Stimulated activated CD8-positive, alpha-beta memory T cell treated with anti-CD3 and anti-CD28 coated beads, Interleukin-4, amount 100 ng/mL, for 24 hours (primary cell): ENCODE data around the gene MARCHF9.
A peak's percentile ranks its signal among the peaks of the same experiment; 100 is the strongest.
"Not testable (repeated sequence)": the region's sequence is repeated elsewhere in the genome, so short reads cannot be mapped to it uniquely, and the experiment has no call there.

Experiments
- DNase-seq: peaks from one replicate; pipeline ENCODE4 v3.0.0-alpha.2; 2020; ENCODE audit warnings: low read depth

MARCHF9 gene

DNA sequence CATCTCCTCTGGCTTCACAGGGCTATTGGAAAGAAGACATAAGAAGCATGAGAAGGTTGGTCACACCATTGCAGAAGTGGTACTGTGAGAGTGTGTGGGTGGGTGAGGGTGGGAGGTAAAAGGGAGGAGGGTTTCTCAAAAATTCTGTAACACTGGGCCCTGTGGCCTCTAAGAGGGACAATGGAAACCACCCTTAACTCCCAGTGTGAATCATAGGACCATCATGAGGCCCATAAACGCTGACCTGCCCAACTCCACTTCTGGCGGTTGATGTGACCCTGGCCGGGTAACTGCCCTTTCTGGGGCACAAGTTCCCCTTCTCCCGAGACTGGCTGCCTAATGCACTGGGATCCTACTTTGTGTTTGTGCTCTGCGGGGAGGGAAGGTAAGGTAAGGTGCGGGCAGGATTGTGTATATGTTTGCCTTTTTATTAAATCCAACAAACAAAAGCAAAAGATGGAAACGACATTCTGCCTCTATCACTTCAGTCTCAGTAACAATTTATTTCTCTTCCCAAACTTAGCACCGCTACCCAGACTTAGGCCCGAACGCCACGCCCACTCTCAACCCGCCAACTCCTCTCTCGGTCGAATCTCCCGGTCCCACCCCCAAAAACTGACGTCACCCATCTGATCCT lies 16.5 kb downstream of the MARCHF9 start:
- DNase-seq = peak; percentile 85

DNA sequence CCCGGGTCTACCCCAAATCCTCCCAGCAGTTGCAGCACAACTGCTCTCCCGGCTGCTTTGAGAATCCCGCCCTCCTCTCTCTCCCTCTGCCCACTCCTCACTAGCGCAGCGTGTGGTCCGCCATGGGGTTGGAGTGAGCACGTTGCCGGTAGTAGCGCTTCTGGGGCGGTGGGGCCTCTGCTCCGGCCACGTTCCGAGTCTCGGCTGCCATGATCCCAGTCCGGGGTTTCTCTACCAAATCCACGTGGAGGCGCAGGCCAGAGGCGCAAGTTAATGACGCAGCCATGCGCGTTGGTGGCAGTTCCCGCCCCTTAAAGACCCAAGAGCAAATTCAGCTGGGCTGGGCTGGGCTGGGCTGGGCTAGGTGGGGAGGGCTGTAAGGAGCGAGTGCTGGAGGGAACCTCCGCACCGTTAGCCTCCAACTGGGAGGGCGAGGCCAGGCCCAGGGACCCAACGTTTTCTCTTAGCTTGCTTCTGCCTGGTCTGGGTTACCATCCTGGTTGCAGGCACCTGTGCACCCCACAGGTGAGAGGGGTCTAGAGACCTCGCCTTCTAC lies 17.0 kb downstream of the MARCHF9 start, which contains the start of gene METTL1:
METTL1 (minus strand) TSS at position 233 of the 556 bp plus-strand sequence; CDS start at position 211, 22 bp downstream.
- peak; percentile 90 for DNase-seq

DNA sequence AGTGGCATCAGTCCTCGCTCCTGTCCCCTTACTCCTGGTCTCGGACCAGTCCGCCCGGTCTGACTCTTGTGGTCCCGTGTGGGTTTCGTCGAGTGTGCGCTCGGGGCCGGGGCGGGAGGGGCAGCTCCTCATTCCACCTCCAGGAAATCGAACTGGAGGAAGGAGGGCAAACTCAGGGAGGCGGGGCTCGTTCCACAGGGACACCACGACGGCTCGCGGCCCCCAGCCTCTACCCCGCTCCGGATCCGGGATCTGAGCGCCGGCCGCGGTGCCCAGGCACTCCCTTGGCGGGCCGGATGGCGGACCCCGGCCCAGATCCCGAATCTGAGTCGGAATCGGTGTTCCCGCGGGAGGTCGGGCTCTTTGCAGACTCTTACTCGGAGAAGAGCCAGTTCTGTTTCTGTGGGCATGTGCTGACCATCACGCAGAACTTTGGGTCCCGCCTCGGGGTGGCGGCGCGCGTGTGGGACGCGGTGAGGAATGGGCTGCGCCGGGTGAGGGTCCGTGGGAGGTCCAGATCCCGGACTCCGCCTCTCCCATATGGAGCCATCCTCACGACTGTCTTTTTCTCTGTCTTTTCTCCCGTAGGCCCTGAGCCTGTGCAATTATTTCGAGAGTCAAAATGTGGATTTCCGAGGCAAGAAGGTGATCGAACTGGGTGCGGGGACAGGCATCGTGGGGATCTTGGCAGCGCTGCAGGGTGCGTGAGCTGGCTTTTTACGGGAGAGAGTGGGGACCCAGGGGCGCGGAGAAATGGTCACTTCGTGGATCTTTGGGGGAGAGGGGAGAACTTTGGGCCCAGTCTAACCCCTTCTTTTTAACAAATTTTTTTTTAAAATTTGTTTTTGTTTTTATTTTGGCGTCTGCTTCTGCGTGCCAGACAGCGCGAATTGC lies 17.8 kb downstream of the MARCHF9 start, which contains the start of gene EEF1AKMT3:
EEF1AKMT3 (plus strand) TSS at position 186 of the 894 bp plus-strand sequence; CDS start at position 297, 111 bp downstream.
- no peak for DNase-seq

DNA sequence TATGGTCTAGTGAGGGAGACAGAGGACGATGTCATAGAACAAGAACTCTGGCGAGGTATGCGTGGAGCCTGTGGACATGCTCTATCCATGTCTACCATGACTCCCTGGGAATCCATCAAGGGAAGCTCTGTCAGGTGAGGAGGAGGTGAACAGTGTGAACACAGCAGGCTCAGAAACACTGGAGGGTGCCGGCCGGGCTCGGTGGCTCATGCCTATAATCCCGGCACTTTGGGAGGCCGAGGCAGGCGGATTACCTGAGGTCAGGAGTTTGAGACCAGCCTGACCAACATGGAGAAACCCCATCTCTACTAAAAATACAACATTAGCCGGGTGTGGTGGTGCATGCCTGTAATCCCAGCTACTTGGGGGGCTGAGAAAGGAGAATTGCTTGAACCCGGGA lies 19.7 kb downstream of the MARCHF9 start:
- DNase-seq = not testable (repeated sequence)

DNA sequence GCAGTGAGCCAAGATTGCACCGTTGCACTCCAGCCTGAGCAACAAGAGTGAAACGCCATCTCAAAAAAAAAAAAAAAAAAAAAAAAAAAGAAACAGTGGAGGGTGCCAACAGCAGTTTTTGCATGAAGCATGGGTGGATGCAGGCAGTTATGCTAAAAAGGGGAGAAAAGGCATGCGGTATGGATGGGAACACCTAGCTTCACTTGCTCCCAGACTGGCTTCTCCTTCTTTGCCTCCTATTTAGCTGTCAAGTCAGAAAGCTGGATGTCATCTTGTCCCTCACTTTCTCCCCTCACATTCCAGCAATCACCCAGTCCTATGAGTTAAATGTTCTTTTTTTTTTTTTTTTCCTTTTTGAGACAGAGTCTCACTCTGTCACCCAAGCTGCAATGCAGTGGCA lies 20.1 kb downstream of the MARCHF9 start:
- no peak for DNase-seq

DNA sequence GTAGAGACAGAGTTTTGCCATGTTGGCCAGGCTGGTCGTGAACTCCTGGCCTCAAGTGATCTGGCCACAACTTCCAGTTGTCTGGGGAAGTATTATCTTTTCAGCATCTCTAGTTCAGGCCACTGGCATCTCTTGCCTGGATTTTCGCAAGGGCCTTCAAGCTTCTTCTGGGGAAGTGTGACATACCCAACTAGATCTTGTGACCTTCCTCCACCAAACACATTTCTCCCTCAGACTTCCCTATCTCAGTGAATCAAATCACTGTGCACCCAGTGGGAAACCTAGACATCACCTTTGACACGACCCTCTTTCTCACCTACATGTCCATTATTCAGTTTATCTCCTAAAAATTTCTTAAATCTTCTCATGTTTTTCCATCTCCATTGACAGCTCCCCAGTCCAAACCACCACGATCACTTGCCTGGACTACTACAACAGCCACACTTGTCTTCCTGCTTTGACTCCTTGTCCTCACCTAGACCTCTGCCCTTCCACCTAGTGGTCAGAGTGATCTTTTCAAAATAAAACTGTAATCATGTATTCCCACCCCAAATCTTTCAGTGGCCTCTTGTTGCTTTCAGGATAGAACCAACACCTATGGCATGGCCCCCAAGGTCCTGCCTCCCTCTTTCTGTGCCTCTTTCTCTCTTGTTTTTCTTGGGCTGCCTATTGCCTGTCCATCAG lies 20.8 kb downstream of the MARCHF9 start:
- DNase-seq = no peak

DNA sequence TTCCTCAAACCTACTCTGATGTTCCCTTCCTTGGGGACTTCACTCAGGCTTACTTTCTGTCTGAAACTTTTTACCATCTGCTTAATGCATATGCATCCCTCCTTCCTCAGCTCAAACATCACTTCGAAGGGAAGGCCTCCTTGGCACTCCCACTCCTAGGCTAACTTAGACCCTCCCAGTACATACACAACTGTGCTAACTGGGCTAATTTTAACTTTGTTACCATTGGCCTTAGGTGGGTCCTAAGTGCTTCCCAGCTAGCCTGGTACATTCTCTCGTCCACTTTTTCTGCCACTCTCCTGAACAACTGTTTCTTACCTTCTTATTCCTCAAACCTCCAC lies 21.3 kb downstream of the MARCHF9 start:
- no peak for DNase-seq

DNA sequence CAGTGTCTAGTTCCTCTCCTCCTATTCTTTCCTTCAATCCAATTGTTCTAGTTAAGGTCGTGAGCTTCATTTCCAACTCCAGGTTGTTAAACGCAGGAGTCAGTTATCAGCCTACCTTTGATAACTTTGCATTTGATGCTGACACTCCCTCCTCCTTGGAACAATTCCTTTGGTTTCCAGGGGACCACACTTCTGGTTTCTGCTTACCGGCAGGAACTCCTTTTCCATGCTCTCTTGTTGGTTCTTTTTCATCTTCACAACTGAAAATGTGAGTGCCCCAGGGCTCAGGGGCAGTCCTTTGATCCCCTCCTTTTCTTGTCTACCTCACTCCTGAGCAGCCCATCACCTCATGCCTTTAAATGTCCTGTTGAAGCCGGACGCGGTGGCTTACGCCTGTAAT lies 22.5 kb downstream of the MARCHF9 start:
- DNase-seq = no peak

DNA sequence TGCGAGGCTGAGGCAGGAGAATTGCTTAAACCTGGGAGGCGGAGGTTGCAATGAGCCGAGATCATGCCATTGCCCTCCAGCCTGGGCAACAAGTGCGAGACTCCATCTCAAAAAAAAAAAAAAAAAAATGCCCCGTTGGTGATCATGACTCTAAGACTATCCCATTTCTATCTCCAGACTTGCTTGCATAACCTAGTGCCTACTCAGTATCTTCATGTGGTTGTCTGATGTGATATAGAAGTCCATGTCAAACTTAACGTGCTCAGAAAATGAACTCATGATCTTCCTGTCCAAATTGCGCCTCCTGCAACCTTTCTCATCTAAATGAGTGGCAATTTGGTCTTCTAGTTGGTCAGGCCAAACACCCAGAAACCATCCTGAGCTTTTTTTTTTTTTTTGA lies 23.0 kb downstream of the MARCHF9 start:
- no peak for DNase-seq

DNA sequence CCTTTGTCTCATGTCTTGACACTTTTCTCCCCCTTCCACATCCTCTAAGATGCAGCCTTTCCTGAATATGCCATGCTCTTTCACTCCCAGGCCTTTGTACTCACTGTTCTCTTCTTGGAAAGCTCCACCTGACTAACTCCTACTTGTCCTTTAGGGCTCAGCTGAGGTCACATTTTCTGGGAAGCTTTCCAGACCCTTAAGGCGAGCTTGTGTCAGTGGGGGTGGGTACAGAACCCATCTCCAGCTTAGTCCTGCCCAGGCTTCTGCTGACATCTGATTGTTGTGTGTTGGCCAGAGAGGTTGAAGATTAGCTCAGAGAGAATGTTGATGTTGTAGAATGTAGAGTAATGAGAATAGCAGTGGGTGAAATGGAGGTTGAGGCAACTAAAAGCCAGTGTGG lies 24.8 kb downstream of the MARCHF9 start:
- DNase-seq = no peak

DNA sequence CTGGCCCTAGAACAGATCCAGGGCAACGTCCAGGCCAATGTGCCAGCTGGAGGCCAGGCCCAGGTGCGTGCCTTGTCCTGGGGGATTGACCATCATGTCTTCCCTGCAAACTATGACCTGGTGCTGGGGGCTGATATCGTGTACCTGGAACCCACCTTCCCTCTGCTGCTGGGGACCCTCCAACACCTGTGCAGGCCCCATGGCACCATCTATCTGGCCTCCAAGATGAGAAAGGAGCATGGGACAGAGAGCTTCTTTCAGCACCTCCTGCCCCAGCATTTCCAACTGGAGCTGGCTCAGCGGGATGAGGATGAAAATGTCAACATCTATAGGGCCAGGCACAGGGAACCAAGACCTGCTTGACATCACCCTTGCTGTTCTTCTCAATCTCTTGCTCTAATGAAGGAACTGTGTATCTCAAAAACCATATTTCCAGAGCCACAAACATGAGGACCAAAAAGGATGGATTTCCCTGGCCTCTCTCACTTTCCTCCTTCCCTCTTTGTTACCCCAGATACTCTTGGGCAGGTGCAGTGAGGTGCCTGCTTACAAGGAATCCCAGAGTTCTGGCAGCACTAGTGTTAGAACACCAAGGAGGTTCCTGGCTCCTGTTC lies 25.5 kb downstream of the MARCHF9 start:
- DNase-seq = no peak

DNA sequence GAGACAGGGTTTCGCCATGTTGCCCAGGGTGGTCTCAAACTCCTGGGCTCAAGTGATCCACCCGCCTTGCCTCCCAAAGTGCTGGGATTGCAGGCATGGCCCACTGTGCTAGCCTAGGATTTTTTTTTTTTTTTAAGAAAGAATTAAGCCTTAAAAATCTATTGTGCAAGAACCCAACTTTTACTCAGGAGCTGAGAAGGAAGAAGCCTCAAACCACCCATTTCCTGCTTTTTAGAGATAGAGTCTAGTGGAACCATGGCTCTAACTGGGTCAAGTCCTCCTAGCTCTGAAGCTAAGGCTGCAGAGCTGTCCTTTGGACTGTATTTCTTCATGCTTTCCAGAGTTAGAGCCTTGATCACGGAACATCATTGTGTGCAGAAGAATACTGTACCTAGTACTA lies 26.3 kb downstream of the MARCHF9 start:
- DNase-seq = no peak

DNA sequence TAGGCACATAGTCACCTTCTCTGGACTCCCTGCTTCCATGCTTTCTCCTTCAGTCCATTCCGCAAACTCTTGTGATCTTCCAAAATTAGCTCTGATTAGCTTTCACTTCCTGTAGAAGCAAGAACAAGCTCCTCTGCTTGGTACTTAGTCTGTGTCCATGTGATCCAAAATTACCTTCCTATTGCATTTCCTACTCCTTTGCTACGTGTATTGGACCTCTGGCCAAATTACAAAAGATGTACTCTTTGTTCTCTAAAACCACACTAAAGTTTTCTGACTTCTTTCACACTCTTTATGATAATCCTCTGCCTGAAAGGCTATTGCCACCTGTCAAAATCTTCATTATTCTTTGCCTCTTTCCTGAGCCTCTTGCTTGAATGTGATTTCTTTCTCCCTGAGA lies 26.9 kb downstream of the MARCHF9 start:
- DNase-seq = no peak

DNA sequence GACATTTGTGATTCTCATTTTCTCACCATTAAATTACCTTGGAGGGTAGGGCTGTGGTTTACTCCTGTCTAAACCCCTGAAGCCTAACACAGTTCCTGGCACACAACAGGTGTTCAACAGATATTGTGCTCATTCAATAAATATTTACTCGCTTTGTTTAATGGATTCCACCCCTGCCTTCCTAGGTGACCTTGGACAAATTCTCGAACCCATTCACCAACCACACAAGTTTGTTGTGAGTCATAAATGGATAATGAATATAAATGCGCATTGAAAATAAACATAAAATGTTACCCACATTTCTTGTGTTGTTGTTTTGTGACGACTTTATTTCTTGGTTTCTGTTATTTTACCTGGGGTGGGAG lies 27.3 kb downstream of the MARCHF9 start:
- no peak for DNase-seq

DNA sequence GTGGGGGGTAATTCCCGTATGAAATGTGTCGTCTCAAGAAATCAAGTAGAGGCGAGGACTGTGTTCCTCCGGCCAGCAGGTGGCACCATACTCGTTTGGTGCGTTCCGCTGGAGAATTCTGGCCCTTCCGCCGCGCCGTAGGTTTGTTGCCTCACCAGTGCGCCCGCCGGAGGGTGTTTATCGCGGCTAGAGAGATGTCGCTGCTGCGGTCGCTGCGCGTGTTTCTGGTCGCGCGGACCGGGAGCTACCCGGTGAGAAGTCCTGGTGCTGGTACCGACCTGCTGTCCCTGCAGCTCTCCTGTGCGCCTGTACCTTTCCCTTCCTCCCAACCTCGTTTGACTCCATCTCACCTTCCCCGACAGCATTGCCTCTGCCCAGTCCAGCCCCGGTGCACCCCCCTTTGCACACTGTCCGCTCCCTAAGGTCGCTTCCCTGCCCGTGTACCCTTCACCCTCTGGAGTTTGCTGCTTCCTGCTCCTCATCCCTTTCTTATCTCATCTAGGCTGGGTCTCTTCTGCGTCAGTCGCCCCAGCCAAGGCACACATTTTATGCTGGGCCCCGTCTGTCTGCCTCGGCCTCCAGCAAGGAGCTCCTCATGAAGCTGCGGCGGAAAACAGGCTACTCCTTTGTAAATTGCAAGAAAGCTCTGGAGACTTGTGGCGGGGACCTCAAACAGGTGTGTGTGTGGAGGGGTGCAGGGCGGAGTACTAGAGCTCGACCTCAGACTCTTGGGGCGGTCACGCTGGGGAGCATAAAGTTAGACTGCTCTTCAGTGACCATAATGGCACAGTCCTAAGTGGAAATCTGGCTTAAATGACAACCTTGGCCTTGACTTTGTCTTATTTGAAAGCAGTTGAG lies 27.9 kb downstream of the MARCHF9 start, which contains the start of gene TSFM:
TSFM (plus strand) TSS at position 180 of the 858 bp plus-strand sequence; CDS start at position 195, 15 bp downstream.
- DNase-seq = peak; percentile 96

DNA sequence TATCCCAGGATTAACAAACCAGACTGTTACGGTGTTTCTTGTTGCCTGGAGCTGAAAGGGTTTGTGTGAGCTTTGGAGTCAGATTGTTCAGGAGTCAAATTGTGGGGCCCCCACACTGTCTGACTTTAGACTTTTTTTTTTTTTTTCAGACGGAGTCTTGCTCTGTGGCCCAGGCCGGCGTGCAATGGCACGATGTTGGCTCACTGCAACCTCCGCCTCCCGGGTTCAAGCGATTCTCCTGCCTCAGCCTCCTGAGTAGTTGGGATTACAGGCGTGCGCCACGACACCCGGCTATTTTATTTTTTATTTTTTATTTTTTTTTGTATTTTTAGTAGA lies 28.5 kb downstream of the MARCHF9 start:
- no peak for DNase-seq

DNA sequence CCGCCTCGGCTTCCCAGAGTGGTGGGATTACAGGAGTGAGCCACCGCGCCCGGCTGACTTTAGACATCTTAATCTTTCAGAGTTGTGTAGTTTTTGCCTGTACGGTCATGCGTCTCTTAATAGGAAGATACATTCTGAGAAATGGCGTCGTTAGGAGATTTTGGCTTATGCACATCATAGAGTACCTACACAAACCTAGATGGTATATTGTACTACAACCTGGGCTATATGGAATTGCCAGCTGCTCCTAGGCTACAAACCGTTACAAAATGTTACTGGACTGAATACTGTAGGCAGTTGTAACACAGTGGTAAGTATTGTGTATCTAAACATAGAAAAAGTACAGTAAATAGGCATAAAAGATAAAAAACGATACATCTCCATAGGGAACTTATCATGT lies 29.0 kb downstream of the MARCHF9 start:
- DNase-seq = no peak

DNA sequence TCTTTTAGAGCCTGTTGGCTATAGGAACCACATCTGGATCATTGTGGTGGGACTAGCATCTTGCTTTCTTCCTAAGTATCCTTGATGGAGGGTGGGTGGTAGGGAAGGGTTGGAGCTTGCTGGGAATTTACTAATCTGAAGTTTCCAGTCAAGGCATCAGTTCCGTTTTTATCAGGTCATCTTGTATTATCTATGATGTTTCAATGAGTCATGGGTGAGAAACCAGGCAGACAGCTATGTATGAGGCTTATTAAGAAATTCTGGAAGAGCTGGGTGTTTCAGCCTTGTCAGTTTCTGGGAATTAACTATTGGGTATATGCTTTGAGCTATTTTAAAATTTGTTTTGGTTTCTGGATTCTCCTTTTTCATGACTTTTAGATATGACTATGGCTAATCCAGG lies 39.0 kb downstream of the MARCHF9 start:
- DNase-seq = no peak

DNA sequence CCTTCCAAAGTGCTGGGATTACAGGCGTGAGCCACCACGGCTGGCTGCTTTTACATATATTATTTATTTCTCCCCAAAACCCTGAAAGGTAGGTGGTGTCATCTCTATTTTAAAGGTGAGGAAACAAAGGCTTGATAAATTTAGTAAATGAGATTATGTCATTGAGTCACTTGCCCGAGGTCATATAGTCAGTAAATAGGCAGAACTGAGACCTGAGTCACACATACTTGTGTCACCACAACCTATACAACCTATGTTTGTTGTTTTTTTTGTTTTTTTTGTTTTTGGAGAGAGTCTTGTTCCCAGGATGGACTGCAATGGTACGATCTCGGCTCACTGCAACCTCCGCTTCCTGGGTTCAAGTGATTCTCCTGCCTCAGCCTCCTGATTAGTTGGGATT lies 40.5 kb downstream of the MARCHF9 start:
- no peak for DNase-seq

DNA sequence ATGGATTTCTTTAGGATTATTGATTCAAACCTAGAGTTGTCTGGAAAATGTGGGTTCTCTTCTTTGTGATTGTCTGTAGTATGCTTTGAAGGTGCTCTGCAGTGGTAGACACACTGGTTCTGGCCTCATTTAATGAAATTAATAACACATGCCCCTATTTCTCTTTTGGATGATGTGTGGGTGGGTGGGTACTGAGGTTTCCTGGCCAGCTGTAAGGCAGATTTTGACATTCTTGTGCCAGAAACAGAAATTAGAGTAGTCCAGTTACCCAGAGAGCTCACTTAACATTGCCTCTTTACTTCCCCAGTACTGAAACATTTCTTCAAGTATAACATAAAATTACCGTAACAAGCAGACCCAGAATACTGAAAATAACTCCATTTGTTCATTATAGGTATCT lies 42.1 kb downstream of the MARCHF9 start:
- DNase-seq = no peak

DNA sequence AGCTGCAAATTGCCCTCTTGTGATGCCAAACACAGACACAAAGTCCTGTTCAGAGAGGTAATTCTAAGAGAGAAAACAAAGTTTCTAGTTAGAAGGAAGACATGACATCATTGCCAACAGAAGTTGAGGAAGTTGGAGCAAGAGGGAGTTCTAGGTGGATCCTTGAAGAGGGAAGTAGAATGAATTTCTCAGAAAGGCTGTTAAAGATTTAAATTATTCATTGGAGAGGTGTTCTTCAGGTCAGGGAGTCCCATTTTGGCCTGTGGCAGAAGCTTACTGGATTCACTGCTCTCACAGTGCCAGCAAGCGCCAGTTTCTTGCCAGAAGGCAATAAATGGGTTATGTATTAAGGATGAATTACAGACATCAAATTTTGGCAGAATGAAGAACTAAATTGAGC lies 43.0 kb downstream of the MARCHF9 start:
- DNase-seq = no peak
